A549 (cell line): ENCODE data around the gene SCD.

Source experiments
- CBX8 ChIP-seq: fragments of 200-600 bp; sonication (generic); IDR thresholded peaks from 2 replicates; pipeline ENCODE4 v1.6.1; 2016
- CTCF ChIP-seq: fragments of >200 bp; sonication (Bioruptor Twin); formaldehyde crosslinking; IDR thresholded peaks from 3 replicates; pipeline ENCODE4 v1.5.1; 2016
- ELK1 ChIP-seq: fragments of 150-350 bp; IDR thresholded peaks from 2 replicates; pipeline ENCODE4 v1.6.1; 2014; ENCODE audit warnings: low read depth, mild to moderate bottlenecking, low read length
- KDM1A ChIP-seq: fragments of 200-600 bp; sonication (generic); IDR thresholded peaks from 2 replicates; pipeline ENCODE4 v1.6.1; 2016; ENCODE audit warnings: low read depth, mild to moderate bottlenecking
- MAX ChIP-seq: IDR thresholded peaks from 2 replicates; pipeline ENCODE4 v1.6.1; 2012
- MAZ ChIP-seq: fragments of 150-350 bp; IDR thresholded peaks from 2 replicates; pipeline ENCODE4 v1.6.1; 2014; ENCODE audit warnings: antibody characterized with exemption, low read depth, low read length, borderline replicate concordance
- POLR2A ChIP-seq: IDR thresholded peaks from 2 replicates; pipeline ENCODE4 v1.6.1; 2012; ENCODE audit warnings: mild to moderate bottlenecking, low read length
- RAD21 ChIP-seq, 2 experiments: fragments of >200 bp in 1 of 2; sonication (Bioruptor Twin) in 1 of 2; formaldehyde crosslinking in 1 of 2; IDR thresholded peaks in 1 of 2; conservative IDR thresholded peaks in 1 of 2; 2 replicates in 1 of 2; 3 replicates in 1 of 2; pipeline ENCODE4 v1.6.1; 2012 to 2018; ENCODE audit warnings: inconsistent platforms in 1 of 2
- TFCP2L1 ChIP-seq: fragments of 250-450 bp; sonication (Bioruptor Pico); IDR thresholded peaks from 2 replicates; pipeline ENCODE4 v1.5.0; 2021; ENCODE audit warnings: mild to moderate bottlenecking
- USF2 ChIP-seq: fragments of 450-650 bp; IDR thresholded peaks from 2 replicates; pipeline ENCODE4 v1.6.1; 2014; ENCODE audit warnings: antibody characterized with exemption

- TF ChIP-seq MAX (peak; percentile 71), CTCF (no peak), ELK1 (no peak), USF2 (no peak), KDM1A (no peak), POLR2A (peak; percentile 38; the same call in 1 of the 2 replicates), TFCP2L1 (no peak), MAZ (no peak), CBX8 (no peak), RAD21 (conservative IDR thresholded peaks at IDR 0.05 in 1 of 2, IDR thresholded peaks at IDR 0.05 in 1 of 2) (peak in 1 of 2 experiments; percentile 37; a peak in 2 of 5 replicates)
These were observed 23.9 kb downstream of the SCD start for GRCh38 chr10:100370714-100371481.
